Retinal pigment epithelial cell (primary cell): ENCODE data around the gene GRPEL1.

Experiments
- DNase-seq: peaks from one replicate; pipeline ENCODE4 v3.0.0-alpha.2; 2010; ENCODE audit warnings: low read depth
- H3K4me3 ChIP-seq: 2 replicates; pipeline ENCODE4 v1.5.1; 2011; ENCODE audit warnings: mild to moderate bottlenecking, low read length, control low read depth, moderate library complexity
- TF ChIP-seq, protein P1 (sequence below): conservative IDR thresholded peaks from 2 replicates; pipeline ENCODE4 v1.5.1; 2011; ENCODE audit warnings: low read depth, low read length, control low read depth, inconsistent platforms

Gene GRPEL1

DNA sequence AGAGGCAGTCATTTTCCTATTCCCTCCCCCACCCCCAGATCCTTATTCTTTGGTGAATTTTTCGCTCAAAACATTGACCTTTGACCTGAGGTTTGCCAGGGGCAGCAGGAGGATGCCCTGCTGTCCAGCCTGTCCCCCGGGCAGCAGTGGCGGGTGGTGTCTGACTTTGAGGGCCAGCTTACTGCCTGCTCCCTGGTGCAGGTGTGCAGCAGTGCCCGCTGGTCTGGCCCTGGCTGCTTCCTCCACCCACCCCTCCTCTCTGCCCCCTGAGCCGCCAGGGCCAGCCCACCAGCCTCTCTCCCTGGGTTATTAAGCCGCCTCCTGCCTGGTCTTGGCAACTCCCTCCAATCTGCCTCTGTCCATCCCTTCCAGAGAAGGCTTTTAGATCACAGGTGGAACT, 40.8 kb upstream of the GRPEL1 start:
- DNase-seq: no peak
- no peak overlapping the region for H3K4me3 ChIP-seq
- TF ChIP-seq, protein P1, sequence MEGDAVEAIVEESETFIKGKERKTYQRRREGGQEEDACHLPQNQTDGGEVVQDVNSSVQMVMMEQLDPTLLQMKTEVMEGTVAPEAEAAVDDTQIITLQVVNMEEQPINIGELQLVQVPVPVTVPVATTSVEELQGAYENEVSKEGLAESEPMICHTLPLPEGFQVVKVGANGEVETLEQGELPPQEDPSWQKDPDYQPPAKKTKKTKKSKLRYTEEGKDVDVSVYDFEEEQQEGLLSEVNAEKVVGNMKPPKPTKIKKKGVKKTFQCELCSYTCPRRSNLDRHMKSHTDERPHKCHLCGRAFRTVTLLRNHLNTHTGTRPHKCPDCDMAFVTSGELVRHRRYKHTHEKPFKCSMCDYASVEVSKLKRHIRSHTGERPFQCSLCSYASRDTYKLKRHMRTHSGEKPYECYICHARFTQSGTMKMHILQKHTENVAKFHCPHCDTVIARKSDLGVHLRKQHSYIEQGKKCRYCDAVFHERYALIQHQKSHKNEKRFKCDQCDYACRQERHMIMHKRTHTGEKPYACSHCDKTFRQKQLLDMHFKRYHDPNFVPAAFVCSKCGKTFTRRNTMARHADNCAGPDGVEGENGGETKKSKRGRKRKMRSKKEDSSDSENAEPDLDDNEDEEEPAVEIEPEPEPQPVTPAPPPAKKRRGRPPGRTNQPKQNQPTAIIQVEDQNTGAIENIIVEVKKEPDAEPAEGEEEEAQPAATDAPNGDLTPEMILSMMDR: no peak

DNA sequence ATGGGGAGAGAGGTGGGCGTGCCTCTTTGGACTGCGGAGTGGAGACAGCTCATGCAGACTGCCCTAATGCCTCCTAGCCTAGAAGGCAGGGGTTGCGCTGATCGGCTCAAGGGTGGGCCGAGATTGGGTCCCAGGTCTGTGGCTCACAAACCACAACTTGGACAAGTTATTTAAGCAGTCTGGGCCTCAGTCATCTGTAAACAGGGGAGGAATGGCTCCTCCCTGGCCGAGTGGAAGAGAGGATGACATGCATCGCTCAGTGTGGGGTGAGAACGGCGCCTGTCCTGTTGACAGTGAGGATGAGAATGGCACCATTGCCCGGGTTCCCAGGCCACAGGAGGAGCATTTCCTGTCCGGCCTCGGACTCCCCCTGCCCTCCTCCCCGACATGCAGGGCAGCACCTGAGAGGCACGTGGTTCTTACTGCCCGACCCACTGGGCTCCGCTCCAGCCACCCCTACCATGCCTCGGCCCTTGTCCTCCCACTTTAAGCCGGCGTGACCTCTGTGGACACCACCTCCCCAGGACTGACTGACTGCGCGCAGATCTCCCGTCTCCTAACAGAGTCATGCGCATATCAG, 40.3 kb upstream of the GRPEL1 start:
- TF ChIP-seq, protein P1: no peak
- H3K4me3 ChIP-seq: no peak overlapping the region
- DNase-seq: no peak

DNA sequence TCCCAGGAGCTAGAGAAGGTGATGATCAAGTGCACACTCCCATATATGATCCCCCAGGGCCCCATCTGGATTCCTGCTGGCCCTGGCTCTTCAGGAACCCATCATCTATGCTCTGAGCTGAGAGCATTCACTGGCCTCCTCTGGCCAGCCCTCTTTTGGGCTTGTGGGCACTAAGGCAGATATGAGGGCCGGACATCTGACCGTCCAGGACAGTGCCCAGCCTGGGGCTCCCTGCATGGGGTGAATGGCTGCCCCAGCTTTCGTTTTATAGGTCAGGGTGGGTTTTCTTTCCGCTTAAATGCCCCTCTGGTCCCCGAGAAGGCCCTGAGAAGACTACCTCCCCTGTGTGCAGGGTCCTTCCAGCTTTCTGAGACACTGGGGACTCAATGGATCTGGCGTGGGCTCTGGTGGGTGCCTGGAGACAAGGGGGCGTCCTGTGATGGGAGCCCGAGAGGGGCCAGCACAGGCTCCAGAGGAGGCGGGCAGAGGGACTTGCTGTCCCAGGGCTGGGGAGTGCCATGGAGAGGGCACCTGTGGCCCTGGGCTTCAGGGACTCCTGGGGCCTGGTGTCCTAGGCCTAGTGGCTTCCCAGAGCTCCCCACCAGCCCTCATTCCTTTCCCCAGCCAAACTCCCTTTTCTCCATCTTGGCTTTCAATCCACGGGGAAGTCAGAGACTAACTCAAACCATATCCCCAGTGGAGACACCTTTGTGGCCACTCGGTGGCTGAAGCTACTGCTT, 39.5 kb upstream of the GRPEL1 start:
- TF ChIP-seq, protein P1: no peak
- DNase-seq: no peak
- H3K4me3 ChIP-seq: no peak overlapping the region

DNA sequence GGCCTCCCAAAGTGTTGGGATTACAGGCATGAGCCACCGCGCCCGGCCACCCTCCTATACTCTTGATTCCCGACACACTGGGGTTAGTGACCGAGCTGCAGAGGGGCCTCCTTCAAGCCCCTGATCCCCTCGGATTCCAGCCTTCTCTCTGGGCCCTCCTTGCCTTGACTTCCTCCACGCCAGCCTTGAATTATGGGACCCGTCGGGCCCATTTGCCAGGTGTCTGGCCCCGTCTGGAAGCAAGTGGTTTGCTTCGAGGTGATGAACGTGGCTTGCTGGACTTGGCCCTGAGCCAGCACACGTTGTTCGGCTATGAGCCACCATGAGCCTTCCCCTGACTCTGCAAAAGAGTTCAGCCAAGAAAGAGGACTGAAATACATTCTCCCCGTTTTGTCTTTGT, 37.4 kb upstream of the GRPEL1 start:
- H3K4me3 ChIP-seq: no peak overlapping the region
- TF ChIP-seq, protein P1: no peak

DNA sequence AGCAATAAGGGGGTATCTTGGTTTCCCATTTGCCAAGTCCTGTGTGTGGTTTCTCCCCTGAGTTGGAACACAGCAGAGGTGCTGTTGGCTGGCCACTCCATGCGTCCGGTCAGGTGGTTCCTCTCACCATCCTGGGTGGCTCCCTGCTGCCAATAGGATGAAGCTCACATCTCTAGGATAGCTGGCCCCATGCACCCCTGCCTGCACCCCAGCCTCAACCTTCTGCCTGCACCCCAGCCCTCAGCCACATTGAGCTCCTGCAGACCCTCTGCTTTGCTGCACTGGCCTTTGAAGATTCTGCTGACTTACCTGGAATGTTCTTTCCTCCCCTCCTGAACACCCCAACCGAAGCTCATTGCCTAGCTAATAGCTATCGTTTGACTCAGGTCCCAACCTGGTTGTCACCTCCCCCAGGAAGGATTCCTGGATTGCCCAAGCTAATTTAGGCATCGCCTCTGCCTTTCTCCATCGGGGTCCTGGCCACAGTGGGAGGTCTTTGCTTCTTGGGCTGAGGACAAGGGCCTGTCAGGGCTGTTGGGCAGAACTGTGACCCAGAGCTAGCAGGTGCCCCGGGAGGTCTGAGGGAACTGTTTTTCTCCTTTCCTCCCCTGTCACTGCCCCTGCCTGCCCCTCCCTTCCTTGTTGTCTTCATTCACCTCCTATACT, 36.6 kb upstream of the GRPEL1 start:
- TF ChIP-seq, protein P1: no peak
- DNase-seq: no peak
- H3K4me3 ChIP-seq: no peak overlapping the region

More for the DNA sequence above, 37.4 kb upstream of the GRPEL1 start:
- DNase-seq: no peak

DNA sequence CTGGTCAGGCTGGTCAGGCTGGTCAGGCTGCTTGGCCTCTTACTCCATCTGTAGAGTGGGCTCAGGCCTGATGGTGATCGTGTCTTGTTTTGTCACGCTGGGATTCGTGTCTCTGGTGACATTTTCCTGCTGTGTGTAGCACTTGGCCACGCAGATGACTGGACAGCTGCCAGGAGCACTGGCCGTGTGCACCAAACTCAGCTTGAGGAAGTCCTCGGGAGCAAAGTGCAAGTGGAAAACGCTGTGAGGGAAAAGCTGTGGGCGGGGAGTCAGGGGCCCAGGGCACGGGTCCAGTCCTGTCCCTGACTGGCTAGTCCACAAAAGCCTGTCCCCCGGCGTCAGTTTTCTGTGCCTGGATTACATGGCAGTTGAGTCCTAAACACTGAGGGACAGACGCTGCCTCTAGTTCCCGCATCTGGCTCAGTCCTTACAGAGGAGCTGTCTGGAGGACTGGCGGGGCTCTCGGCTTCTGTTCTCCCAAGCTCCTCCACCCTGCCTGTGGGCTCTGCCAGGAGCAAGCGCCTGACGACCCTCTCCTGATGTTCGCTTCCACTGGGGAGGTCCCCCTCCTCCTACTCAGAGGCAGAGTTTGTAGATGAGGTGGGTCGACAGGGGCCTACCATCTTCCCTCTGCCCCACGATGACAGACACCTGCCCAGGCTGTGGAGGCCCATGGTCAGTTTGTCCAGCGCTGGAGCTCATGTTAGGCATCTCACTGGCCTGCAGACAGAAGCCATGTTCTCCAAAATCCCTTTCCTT, 35.9 kb upstream of the GRPEL1 start:
- peak overlapping the region; percentile 45 for H3K4me3 ChIP-seq
- TF ChIP-seq, protein P1: no peak
- no peak for DNase-seq
